A549 (cell line): ENCODE results near the gene MAB21L3. TPM values are rescaled to one million over a fixed set of nuclear protein-coding genes. Genes with fewer than 3 reads are reported as not detected.

Source experiments
- ATAC-seq, 2 experiments: fragments of 200-7000 bp in 1 of 2; fragments of >200 bp in 1 of 2; cut with Nextera tagmentation in 1 of 2; cut with Tn5 transposase in 1 of 2; 3 replicates each; pipeline versions ENCODE4 v1.8.0 to v1.9.1; 2018 to 2020; ENCODE audit warnings: mild to moderate bottlenecking in 1 of 2, moderate library complexity in 1 of 2
- CTCF ChIA-PET: fragments of 300-600 bp; sonication (Branson Sonifier 250); formaldehyde crosslinking; extraction: SDS; loops from one replicate; lab custom pipeline; 2021; ENCODE audit warnings: antibody characterized with exemption, inconsistent platforms; lab: Yijun Ruan, JAX
- POLR2A ChIA-PET: fragments of 350-600 bp; formaldehyde crosslinking; extraction: SDS; loops from one replicate; lab custom pipeline; 2021; ENCODE audit warnings: antibody characterized with exemption, inconsistent platforms; lab: Yijun Ruan, JAX
- DNase-seq, 2 experiments: peaks; one replicate each; pipeline versions ENCODE4 v3.0.0 to v3.0.0-alpha.2; 2011 to 2016; ENCODE audit warnings: low read depth in 1 of 2, low spot score in 1 of 2
- FAIRE-seq: peaks from 2 replicates; lab custom pipeline; 2011; peaks lifted over from hg19 to GRCh38; lab: Jason Lieb, UNC
- H3K27ac ChIP-seq, 2 experiments: fragments of >200 bp; sonication (Bioruptor Twin); formaldehyde crosslinking; 3 replicates each; pipeline ENCODE4 v1.5.1; 2016 to 2017
- H3K4me1 ChIP-seq: fragments of >200 bp; sonication (Bioruptor Twin); formaldehyde crosslinking; 3 replicates; pipeline ENCODE4 v1.6.1; 2016
- H3K4me2 ChIP-seq: fragments of >200 bp; sonication (Bioruptor Twin); formaldehyde crosslinking; 3 replicates; pipeline ENCODE4 v1.6.1; 2016
- H3K4me3 ChIP-seq: fragments of >200 bp; sonication (Bioruptor Twin); formaldehyde crosslinking; 3 replicates; pipeline ENCODE4 v1.5.1; 2016
- H3K9me3 ChIP-seq: fragments of >200 bp; sonication (Bioruptor Twin); formaldehyde crosslinking; 3 replicates; pipeline ENCODE4 v1.6.1; 2016
- CBX8 ChIP-seq: fragments of 200-600 bp; sonication (generic); IDR thresholded peaks from 2 replicates; pipeline ENCODE4 v1.6.1; 2016
- CEBPB ChIP-seq, 2 experiments: fragments of >200 bp in 1 of 2; sonication (Bioruptor Twin) in 1 of 2; formaldehyde crosslinking in 1 of 2; IDR thresholded peaks; 2 replicates each; pipeline ENCODE4 v1.6.1; 2012 to 2016
- EP300 ChIP-seq, 2 experiments: fragments of >200 bp; sonication (Bioruptor Twin); formaldehyde crosslinking; IDR thresholded peaks; 2 replicates in 1 of 2; 3 replicates in 1 of 2; pipeline ENCODE4 v1.6.1; 2016 to 2017
- GATA3 ChIP-seq: IDR thresholded peaks from 2 replicates; pipeline ENCODE4 v1.6.1; 2012; ENCODE audit warnings: borderline replicate concordance
- HDAC2 ChIP-seq: fragments of 200-600 bp; sonication (generic); IDR thresholded peaks from 2 replicates; pipeline ENCODE4 v1.6.1; 2016
- HEYL ChIP-seq: fragments of 250-450 bp; sonication (Bioruptor Pico); IDR thresholded peaks from 2 replicates; pipeline ENCODE4 v1.8.0; 2021; ENCODE audit warnings: mild to moderate bottlenecking, moderate library complexity
- JUNB ChIP-seq: fragments of >200 bp; sonication (Bioruptor Twin); formaldehyde crosslinking; IDR thresholded peaks from 2 replicates; pipeline ENCODE4 v1.6.1; 2016
- PHF8 ChIP-seq: fragments of 200-600 bp; sonication (generic); IDR thresholded peaks from 2 replicates; pipeline ENCODE4 v1.6.1; 2016; ENCODE audit warnings: low read depth, mild to moderate bottlenecking, antibody characterized with exemption, moderate library complexity, borderline replicate concordance
- POLR2AphosphoS2 ChIP-seq: conservative IDR thresholded peaks from 2 replicates; pipeline ENCODE4 v1.6.1; 2012; ENCODE audit warnings: low read length, improper control_type of control experiment, inconsistent platforms
- RAD21 ChIP-seq, 2 experiments: fragments of >200 bp in 1 of 2; sonication (Bioruptor Twin) in 1 of 2; formaldehyde crosslinking in 1 of 2; IDR thresholded peaks in 1 of 2; conservative IDR thresholded peaks in 1 of 2; 2 replicates in 1 of 2; 3 replicates in 1 of 2; pipeline ENCODE4 v1.6.1; 2012 to 2018; ENCODE audit warnings: inconsistent platforms in 1 of 2
- RCOR1 ChIP-seq: fragments of 150-350 bp; IDR thresholded peaks from 2 replicates; pipeline ENCODE4 v1.6.1; 2014; ENCODE audit warnings: antibody characterized with exemption, low read length, low read depth
- ZFP36 ChIP-seq: fragments of 450-650 bp; IDR thresholded peaks from 2 replicates; pipeline ENCODE4 v1.6.1; 2014; ENCODE audit warnings: borderline replicate concordance; ENCODE audit not compliant: partially characterized antibody
- ZNF302 ChIP-seq: fragments of 250-450 bp; sonication (Bioruptor Pico); IDR thresholded peaks from 2 replicates; pipeline ENCODE4 v1.9.0; 2021; ENCODE audit warnings: inconsistent platforms, mild to moderate bottlenecking, moderate library complexity
- WGBS: methylation state at CpG from one replicate; pipeline ENCODE4 v1.1.6; 2017; ENCODE audit errors: missing lambda C conversion rate; 5-methylcytosine and 5-hydroxymethylcytosine counted together
- polyA plus RNA-seq, 4 experiments: library from polyadenylated mRNA; depleted of rRNA in 3 of 4; stranded (reverse); fragments of >200 nt; fragmentation: RNase III in 1 of 4; extraction: RNeasy Plus Mini Kit Qiagen cat#74134 plus additional on column Dnase treatment in 1 of 4; gene quantifications; 2 replicates in 3 of 4; 3 replicates in 1 of 4; pipeline ENCODE4 v1.2.3, GENCODE V29; 2011 to 2017
- TF ChIP-seq, protein P1 (sequence below): fragments of >200 bp; sonication (Bioruptor Twin); formaldehyde crosslinking; IDR thresholded peaks from 3 replicates; pipeline ENCODE4 v1.6.1; 2016
- TF ChIP-seq, protein P2 (sequence below): fragments of 250-450 bp; sonication (Bioruptor Pico); IDR thresholded peaks from 2 replicates; pipeline ENCODE4 v1.5.0; 2021; ENCODE audit warnings: mild to moderate bottlenecking, moderate library complexity, borderline replicate concordance
- TF ChIP-seq, protein P3 (sequence below): fragments of 200-600 bp; sonication (generic); IDR thresholded peaks from 2 replicates; pipeline ENCODE4 v1.6.1; 2016; ENCODE audit warnings: antibody characterized with exemption, mild to moderate bottlenecking, moderate library complexity
- TF ChIP-seq, protein P4 (sequence below): fragments of 450-650 bp; IDR thresholded peaks from 2 replicates; pipeline ENCODE4 v1.6.1; 2014; ENCODE audit warnings: antibody characterized with exemption

The MAB21L3 gene
- polyA plus RNA-seq, 2 of the 4 experiments (the other 2 are of a cell fraction), result 0.03 to 0.09 TPM

DNA sequence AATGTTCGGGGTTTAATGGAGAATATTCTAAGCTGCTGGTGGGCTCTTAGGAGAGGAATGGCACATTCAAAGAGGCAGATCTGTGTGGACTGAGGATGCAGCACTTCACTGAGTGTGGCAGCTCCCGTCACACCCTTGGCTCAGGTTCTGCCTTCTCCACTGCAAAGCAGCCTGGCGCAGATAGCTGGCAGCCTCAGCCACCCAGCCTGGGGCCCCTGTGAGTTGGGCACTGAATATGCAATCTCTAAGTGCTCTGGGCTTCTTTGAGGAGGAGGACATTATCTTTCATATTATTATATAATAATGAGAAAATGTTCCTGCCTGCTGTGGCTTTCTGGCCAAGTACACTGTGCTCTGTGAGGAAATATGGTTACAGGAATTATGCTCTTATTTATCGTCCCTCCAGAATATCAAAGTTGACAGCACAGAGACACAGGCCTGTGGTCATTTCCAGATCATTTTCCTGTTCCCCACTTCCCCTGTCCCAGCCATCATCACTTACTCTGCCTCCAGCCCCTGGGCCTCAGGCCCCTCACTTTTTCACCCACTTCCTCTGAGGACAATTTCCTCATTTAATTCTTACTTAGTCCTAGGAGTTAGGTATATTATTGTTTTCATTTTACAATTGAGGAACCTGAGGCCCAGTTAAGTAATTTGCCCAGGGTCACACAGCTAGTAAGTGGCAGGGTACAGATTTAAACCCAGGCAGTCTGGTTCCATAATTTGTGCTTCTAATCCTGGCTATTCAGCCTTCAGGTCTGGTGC, 53.6 kb downstream of the MAB21L3 start:
- DNase-seq (no peak), FAIRE-seq (no peak), ATAC-seq (no peak)
- H3K9me3 ChIP-seq, result no peaks in the 10 kb centered on the region
- no peaks in the 10 kb centered on the region for H3K4me1 ChIP-seq
- H3K27ac ChIP-seq, result no peak overlapping the region
- H3K4me3 ChIP-seq, result no peak overlapping the region
- no peak for TF ChIP-seq ZNF302 (CRISPR knock-in tag)
- no peak for TF ChIP-seq POLR2AphosphoS2
- TF ChIP-seq, protein P1, sequence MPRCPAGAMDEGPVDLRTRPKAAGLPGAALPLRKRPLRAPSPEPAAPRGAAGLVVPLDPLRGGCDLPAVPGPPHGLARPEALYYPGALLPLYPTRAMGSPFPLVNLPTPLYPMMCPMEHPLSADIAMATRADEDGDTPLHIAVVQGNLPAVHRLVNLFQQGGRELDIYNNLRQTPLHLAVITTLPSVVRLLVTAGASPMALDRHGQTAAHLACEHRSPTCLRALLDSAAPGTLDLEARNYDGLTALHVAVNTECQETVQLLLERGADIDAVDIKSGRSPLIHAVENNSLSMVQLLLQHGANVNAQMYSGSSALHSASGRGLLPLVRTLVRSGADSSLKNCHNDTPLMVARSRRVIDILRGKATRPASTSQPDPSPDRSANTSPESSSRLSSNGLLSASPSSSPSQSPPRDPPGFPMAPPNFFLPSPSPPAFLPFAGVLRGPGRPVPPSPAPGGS, result no peak
- TF ChIP-seq HEYL (CRISPR knock-in tag), result no peak
- TF ChIP-seq, protein P2, sequence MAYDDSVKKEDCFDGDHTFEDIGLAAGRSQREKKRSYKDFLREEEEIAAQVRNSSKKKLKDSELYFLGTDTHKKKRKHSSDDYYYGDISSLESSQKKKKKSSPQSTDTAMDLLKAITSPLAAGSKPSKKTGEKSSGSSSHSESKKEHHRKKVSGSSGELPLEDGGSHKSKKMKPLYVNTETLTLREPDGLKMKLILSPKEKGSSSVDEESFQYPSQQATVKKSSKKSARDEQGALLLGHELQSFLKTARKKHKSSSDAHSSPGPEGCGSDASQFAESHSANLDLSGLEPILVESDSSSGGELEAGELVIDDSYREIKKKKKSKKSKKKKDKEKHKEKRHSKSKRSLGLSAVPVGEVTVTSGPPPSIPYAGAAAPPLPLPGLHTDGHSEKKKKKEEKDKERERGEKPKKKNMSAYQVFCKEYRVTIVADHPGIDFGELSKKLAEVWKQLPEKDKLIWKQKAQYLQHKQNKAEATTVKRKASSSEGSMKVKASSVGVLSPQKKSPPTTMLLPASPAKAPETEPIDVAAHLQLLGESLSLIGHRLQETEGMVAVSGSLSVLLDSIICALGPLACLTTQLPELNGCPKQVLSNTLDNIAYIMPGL (CRISPR knock-in tag), result no peak
- H3K4me2 ChIP-seq, result no peak overlapping the region
- WGBS, result 72% methylated on average over 4 of the region's 4 CpGs
- CTCF ChIA-PET, result interaction anchor here (0.8 to 2.6 kb wide), 6 partner anchors 11 to 26 kb away, joined by 3 to 13 read pairs (median 6); no protein-coding TSS in a partner anchor
- POLR2A ChIA-PET, result no interaction called here

DNA sequence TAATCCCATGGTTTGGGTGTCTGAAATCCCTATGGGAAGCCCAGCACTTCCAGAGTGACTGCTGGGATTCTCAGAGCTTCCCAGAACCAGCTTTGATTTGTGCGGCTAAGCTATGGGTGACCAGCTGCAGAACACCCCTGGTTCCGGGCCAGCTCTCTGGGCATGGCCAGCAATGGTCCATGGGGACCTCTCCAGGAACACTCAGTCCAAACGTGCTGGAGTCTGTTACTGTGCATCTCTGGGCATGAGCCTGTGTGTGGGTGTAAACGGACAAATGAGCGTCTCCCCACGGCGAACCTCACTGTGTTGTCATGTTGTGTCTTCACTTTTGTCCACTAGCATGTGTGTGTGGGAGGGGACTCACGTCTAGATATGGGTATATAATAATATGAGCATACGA, 54.4 kb downstream of the MAB21L3 start:
- TF ChIP-seq CEBPB (IDR thresholded peaks at IDR 0.05) (no peak), CBX8 (no peak), HEYL (CRISPR knock-in tag) (no peak), GATA3 (no peak), HDAC2 (no peak), RCOR1 (no peak), JUNB (no peak), PHF8 (no peak), RAD21 (conservative IDR thresholded peaks at IDR 0.05 in 1 of 2, IDR thresholded peaks at IDR 0.05 in 1 of 2) (no peak), ZFP36 (no peak), EP300 (IDR thresholded peaks at IDR 0.05) (no peak)
- TF ChIP-seq, protein P3, sequence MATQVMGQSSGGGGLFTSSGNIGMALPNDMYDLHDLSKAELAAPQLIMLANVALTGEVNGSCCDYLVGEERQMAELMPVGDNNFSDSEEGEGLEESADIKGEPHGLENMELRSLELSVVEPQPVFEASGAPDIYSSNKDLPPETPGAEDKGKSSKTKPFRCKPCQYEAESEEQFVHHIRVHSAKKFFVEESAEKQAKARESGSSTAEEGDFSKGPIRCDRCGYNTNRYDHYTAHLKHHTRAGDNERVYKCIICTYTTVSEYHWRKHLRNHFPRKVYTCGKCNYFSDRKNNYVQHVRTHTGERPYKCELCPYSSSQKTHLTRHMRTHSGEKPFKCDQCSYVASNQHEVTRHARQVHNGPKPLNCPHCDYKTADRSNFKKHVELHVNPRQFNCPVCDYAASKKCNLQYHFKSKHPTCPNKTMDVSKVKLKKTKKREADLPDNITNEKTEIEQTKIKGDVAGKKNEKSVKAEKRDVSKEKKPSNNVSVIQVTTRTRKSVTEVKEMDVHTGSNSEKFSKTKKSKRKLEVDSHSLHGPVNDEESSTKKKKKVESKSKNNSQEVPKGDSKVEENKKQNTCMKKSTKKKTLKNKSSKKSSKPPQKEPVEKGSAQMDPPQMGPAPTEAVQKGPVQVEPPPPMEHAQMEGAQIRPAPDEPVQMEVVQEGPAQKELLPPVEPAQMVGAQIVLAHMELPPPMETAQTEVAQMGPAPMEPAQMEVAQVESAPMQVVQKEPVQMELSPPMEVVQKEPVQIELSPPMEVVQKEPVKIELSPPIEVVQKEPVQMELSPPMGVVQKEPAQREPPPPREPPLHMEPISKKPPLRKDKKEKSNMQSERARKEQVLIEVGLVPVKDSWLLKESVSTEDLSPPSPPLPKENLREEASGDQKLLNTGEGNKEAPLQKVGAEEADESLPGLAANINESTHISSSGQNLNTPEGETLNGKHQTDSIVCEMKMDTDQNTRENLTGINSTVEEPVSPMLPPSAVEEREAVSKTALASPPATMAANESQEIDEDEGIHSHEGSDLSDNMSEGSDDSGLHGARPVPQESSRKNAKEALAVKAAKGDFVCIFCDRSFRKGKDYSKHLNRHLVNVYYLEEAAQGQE, result no peak
- TF ChIP-seq, protein P4, sequence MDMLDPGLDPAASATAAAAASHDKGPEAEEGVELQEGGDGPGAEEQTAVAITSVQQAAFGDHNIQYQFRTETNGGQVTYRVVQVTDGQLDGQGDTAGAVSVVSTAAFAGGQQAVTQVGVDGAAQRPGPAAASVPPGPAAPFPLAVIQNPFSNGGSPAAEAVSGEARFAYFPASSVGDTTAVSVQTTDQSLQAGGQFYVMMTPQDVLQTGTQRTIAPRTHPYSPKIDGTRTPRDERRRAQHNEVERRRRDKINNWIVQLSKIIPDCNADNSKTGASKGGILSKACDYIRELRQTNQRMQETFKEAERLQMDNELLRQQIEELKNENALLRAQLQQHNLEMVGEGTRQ, result no peak
- Histone ChIP-seq H3K4me1 (no peaks in the 10 kb centered on the region), H3K27ac (no peak overlapping the region), H3K4me3 (no peak overlapping the region), H3K4me2 (no peak overlapping the region), H3K9me3 (no peaks in the 10 kb centered on the region)
- no peak for DNase-seq
- no peak for ATAC-seq
- ChIA-PET POLR2A (no interaction called here), CTCF (interaction anchor here (0.8 to 2.6 kb wide), 9 partner anchors 8 to 334 kb away, joined by 3 to 13 read pairs (median 5); no protein-coding TSS in a partner anchor)
- no peak for FAIRE-seq
- WGBS, result 83% methylated on average over 6 of the region's 9 CpGs
